HL-60 (cell line): ENCODE results near the gene ST6GALNAC3.

Experiments
- DNase-seq, 2 experiments: peaks; one replicate each; pipeline ENCODE4 v3.0.0-alpha.2; 2010 to 2020; ENCODE audit warnings: low read depth in 1 of 2, low spot score in 1 of 2
- H3K27ac ChIP-seq: fragments of 250-450 bp; sonication (Bioruptor Pico); replicated peaks from 2 replicates; pipeline ENCODE4 v1.5.1; 2020; ENCODE audit warnings: mild to moderate bottlenecking, moderate library complexity
- H3K27me3 ChIP-seq: fragments of 250-450 bp; sonication (Bioruptor Pico); 2 replicates; pipeline ENCODE4 v1.5.1; 2021; ENCODE audit warnings: mild to moderate bottlenecking, moderate library complexity; ENCODE audit not compliant: insufficient read depth, poor library complexity, severe bottlenecking
- H3K4me3 ChIP-seq: replicated peaks from 2 replicates; pipeline ENCODE4 v1.5.1; 2011; ENCODE audit warnings: mild to moderate bottlenecking, control low read depth, low read length; ENCODE audit not compliant: insufficient read depth
- GABPA ChIP-seq: IDR thresholded peaks from 2 replicates; pipeline ENCODE4 v1.6.1; 2012; ENCODE audit warnings: low read depth
- POLR2AphosphoS5 ChIP-seq: IDR thresholded peaks from 2 replicates; pipeline ENCODE4 v1.6.1; 2012; ENCODE audit warnings: low read depth
- SPI1 ChIP-seq: IDR thresholded peaks from 2 replicates; pipeline ENCODE4 v1.6.1; 2012; ENCODE audit warnings: low read depth, mild to moderate bottlenecking, borderline replicate concordance
- TF ChIP-seq, protein P1 (sequence below): IDR thresholded peaks from one replicate; pipeline ENCODE4 v1.5.1; 2011; ENCODE audit warnings: low read length, control low read depth, inconsistent platforms; ENCODE audit not compliant: insufficient read depth
- TF ChIP-seq, protein P2 (sequence below): IDR thresholded peaks from 2 replicates; pipeline ENCODE4 v1.6.1; 2012; ENCODE audit warnings: low read depth; ENCODE audit not compliant: insufficient replicate concordance

Gene ST6GALNAC3

DNA sequence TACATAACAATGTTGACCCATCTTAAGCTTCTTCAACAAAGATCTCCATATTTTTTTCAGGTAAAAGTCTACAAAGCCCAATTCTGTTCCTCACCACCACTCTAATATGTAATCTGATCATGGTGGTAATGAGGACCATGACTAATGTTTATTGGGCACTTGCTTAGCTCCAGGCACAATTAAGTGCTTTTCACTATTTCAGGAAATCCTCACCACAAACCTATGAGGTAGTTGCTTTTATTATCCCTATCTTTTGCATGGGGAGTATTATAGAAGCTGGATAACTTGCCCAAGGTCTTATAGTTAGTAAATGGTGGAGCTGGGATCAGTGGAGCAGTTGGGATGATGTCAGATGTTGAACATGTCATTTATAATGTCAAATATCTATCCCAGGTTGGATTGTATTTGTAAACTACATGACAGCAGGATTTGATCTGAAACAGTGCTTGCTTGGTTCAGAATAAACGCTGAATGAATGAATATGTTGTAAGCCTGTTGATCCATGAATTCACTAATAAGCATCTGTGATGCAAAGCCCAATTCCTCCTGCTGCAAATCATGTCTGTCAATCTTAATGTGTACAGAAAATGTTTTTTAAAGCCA, 509.4 kb downstream of the ST6GALNAC3 start:
- Histone ChIP-seq H3K27me3 (no peaks in the 10 kb centered on the region), H3K4me3 (no peak overlapping the region), H3K27ac (no peak overlapping the region)
- DNase-seq = no peak
- TF ChIP-seq, protein P1, sequence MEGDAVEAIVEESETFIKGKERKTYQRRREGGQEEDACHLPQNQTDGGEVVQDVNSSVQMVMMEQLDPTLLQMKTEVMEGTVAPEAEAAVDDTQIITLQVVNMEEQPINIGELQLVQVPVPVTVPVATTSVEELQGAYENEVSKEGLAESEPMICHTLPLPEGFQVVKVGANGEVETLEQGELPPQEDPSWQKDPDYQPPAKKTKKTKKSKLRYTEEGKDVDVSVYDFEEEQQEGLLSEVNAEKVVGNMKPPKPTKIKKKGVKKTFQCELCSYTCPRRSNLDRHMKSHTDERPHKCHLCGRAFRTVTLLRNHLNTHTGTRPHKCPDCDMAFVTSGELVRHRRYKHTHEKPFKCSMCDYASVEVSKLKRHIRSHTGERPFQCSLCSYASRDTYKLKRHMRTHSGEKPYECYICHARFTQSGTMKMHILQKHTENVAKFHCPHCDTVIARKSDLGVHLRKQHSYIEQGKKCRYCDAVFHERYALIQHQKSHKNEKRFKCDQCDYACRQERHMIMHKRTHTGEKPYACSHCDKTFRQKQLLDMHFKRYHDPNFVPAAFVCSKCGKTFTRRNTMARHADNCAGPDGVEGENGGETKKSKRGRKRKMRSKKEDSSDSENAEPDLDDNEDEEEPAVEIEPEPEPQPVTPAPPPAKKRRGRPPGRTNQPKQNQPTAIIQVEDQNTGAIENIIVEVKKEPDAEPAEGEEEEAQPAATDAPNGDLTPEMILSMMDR = no peak
- TF ChIP-seq POLR2AphosphoS5 (no peak), SPI1 (no peak), GABPA (no peak)
- TF ChIP-seq, protein P2, sequence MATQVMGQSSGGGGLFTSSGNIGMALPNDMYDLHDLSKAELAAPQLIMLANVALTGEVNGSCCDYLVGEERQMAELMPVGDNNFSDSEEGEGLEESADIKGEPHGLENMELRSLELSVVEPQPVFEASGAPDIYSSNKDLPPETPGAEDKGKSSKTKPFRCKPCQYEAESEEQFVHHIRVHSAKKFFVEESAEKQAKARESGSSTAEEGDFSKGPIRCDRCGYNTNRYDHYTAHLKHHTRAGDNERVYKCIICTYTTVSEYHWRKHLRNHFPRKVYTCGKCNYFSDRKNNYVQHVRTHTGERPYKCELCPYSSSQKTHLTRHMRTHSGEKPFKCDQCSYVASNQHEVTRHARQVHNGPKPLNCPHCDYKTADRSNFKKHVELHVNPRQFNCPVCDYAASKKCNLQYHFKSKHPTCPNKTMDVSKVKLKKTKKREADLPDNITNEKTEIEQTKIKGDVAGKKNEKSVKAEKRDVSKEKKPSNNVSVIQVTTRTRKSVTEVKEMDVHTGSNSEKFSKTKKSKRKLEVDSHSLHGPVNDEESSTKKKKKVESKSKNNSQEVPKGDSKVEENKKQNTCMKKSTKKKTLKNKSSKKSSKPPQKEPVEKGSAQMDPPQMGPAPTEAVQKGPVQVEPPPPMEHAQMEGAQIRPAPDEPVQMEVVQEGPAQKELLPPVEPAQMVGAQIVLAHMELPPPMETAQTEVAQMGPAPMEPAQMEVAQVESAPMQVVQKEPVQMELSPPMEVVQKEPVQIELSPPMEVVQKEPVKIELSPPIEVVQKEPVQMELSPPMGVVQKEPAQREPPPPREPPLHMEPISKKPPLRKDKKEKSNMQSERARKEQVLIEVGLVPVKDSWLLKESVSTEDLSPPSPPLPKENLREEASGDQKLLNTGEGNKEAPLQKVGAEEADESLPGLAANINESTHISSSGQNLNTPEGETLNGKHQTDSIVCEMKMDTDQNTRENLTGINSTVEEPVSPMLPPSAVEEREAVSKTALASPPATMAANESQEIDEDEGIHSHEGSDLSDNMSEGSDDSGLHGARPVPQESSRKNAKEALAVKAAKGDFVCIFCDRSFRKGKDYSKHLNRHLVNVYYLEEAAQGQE = no peak

DNA sequence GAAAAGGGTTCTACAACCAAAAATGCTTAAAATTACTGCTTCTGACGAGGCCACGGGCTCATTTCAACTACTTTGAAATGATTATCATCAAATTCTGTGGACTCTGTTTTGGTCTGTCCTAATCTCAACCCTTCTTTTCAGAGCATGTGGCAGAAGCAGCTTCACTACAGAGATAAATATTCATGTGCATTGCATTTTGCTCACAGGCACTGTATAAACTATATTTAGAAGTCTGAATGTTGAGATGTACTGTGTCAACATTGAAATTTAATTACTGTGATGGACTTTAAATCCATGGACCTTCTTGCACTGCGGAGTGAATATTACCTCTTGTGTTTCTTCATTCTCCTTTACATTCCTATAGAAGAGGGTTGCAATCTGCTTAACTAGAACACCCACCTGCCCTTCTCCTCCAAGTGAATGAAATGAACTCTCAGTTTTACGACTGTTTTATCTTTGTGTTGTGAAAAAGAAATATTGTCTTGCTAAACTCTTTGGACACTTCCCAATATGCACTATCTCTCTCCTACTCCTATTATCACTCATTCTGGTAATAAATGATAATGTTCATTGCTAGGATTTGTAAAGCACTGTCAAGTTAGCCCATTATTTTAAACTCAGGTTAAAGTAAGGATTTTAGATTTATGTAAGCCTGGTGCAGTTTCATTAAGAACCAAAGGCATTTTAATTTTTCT, 511.6 kb downstream of the ST6GALNAC3 start:
- TF ChIP-seq GABPA (no peak), POLR2AphosphoS5 (no peak), SPI1 (no peak)
- TF ChIP-seq, protein P1 = no peak
- TF ChIP-seq, protein P2 = no peak
- DNase-seq = no peak
- H3K27ac ChIP-seq = no peak overlapping the region
- H3K4me3 ChIP-seq = no peak overlapping the region
- H3K27me3 ChIP-seq = no peaks in the 10 kb centered on the region

DNA sequence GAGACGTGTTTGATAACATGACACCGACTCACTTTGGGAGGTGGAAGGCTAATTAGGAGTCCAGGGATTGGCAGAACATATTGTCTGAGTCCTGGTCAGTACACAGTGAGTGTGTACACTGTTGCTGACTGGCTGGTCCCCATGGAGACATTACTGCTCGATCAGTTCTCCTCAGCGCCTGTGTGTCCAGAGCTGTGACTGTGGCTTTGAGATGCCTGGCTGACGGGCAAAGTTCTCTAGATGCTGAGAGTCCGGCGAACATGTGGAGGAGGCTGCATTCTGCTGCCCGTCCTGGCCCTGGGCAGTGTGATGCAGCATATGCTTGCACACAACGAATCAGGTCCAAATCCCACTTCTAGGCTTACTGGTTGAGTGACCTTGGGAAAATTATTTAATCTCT, 512.7 kb downstream of the ST6GALNAC3 start:
- no peak for TF ChIP-seq POLR2AphosphoS5
- TF ChIP-seq, protein P2 = no peak
- Histone ChIP-seq H3K4me3 (no peak overlapping the region), H3K27ac (no peak overlapping the region), H3K27me3 (no peaks in the 10 kb centered on the region)
- DNase-seq = no peak
